Measurements from ENCODE around the gene PRMT1. TPM values are rescaled to one million over a fixed set of nuclear protein-coding genes. Genes with fewer than 3 reads are reported as not detected.

The PRMT1 gene
- total RNA-seq, 1 experiment from 2014 or later: 505 TPM

DNA sequence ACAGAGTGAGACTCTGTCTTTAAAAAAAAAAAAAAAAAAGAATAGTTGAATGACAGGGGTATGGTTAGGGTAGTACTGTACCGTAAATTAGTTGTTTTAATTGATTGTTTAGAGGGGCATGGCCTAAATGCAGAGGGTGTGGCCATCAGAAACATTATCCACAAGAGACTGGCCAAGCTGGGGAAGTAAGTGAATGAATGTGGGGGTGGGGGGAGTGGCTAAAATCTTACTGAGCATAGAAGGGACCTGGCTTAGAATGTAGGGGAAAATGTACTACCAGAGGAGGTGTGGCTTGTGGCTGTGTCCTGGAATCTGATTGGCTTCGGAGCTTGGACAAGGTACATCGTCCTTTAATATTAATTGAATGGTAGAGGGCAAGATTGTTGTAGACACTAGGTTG, 7.6 kb upstream of the PRMT1 start:
- H3K56ac ChIP-seq (ENCODE audit: insufficient read length, low read depth, low read length): no peak overlapping the region
- H4K5ac ChIP-seq (ENCODE audit: insufficient read length, low read depth, low read length): no peak overlapping the region
- DNase-seq: no peak
- peak overlapping the region in 1 of 2 experiments; percentile 31; a peak in 2 of 5 replicates for H3K4me3 Mint-ChIP-seq
- no peak overlapping the region for H3K18ac ChIP-seq (ENCODE audit: insufficient read length, low read depth, low read length)
- TF ChIP-seq CTCF (conservative IDR thresholded peaks at IDR 0.05): no peak
- no peaks in the 10 kb centered on the region for H3K9me3 ChIP-seq (ENCODE audit: control insufficient read depth, low read depth, low read length)
- no peak overlapping the region for H3T11ph ChIP-seq (ENCODE audit: low read length)
- H3K36me3 Mint-ChIP-seq (ENCODE audit: insufficient read depth in 1 of 3, low read depth in 3 of 3): peaks cover 22 to 48% (median 42%) of the 10 kb centered on the region in 3 experiments; a peak in 6 of 7 replicates
- H3K4ac ChIP-seq (ENCODE audit: low read depth, low read length): no peak overlapping the region
- H3K9ac ChIP-seq (ENCODE audit: extremely low read depth, insufficient read length, low read length): no peak overlapping the region
- no peak overlapping the region for H4K8ac ChIP-seq (replicated peaks; ENCODE audit: insufficient read length, low read depth, low read length)
- no peak overlapping the region for H2BK5ac ChIP-seq (ENCODE audit: insufficient read length, low read length)
- H2BK12ac ChIP-seq (ENCODE audit: insufficient read length, low read depth, low read length): no peak overlapping the region
- peaks cover 18 to 31% of the 10 kb centered on the region in 2 experiments for H3K4me1 Mint-ChIP-seq
- no peak overlapping the region for H3K23ac ChIP-seq (ENCODE audit: insufficient read length, low read depth, low read length)
- no peaks in the 10 kb centered on the region for H4K20me1 ChIP-seq (ENCODE audit: control insufficient read depth, insufficient read depth, insufficient read length)
- peaks cover 11% of the 10 kb centered on the region for H3K79me1 ChIP-seq (ENCODE audit: insufficient read depth, low read depth, low read length, poor library complexity, severe bottlenecking)
- H4K91ac ChIP-seq (ENCODE audit: insufficient read length, low read depth, low read length): no peak overlapping the region
- H2AK5ac ChIP-seq (ENCODE audit: insufficient read length, low read length): no peak overlapping the region
- H2BK20ac ChIP-seq (ENCODE audit: low read depth, low read length, poor library complexity, severe bottlenecking): no peak overlapping the region
- no peaks in the 10 kb centered on the region for H3K27me3 ChIP-seq (ENCODE audit: insufficient read depth, low read length)
- H3K14ac ChIP-seq (ENCODE audit: insufficient read depth, low read length): no peak overlapping the region
- H3K23me2 ChIP-seq (ENCODE audit: insufficient read length, low read depth, low read length, poor library complexity, severe bottlenecking): peaks cover 16% of the 10 kb centered on the region
- no peak overlapping the region for H2BK120ac ChIP-seq (ENCODE audit: low read depth, low read length, poor library complexity, severe bottlenecking)
- no peak overlapping the region for H3K27ac ChIP-seq (ENCODE audit: insufficient read length, low read depth, low read length)
- no CpG with 5 or more reads among the region's 3 CpGs for WGBS (ENCODE audit: extremely low coverage, insufficient read length, low lambda C conversion rate)
- no peaks in the 10 kb centered on the region for H3K4me1 ChIP-seq (ENCODE audit: insufficient read depth, low read length)
- peak overlapping the region; percentile 8 to 45 (median 34); a peak in 2 of 7 replicates for H3K27ac Mint-ChIP-seq
- no peak overlapping the region for H3K4me2 ChIP-seq (ENCODE audit: insufficient read depth, insufficient read length, low read length)
- peaks cover 5% of the 10 kb centered on the region; the same call in 1 of the 2 replicates for H3K79me2 ChIP-seq (ENCODE audit: insufficient read depth, low read length)
- H2BK15ac ChIP-seq (ENCODE audit: low read depth, low read length): no peak overlapping the region
- H3K9me3 Mint-ChIP-seq: peaks cover 0 to 1% of the 10 kb centered on the region in 2 experiments; a peak in 2 of 5 replicates
- no peak overlapping the region for H2AFZ ChIP-seq (ENCODE audit: low read length)
- peaks cover 3% of the 10 kb centered on the region for H3K27me3 Mint-ChIP-seq (ENCODE audit: low read depth)

Data from H9 (cell line).